Muscle of back (tissue), 11 donors: ENCODE measurements around the gene PREX1. TPM values are rescaled to one million over a fixed set of nuclear protein-coding genes. Genes with fewer than 3 reads are reported as not detected.
"Not testable (repeated sequence)": the region's sequence is repeated elsewhere in the genome, so short reads cannot be mapped to it uniquely, and the experiment has no call there.

Experiments used
- DNase-seq, 3 donors: peaks; one replicate each; pipeline versions ENCODE4 v3.0.0 to v3.0.0-alpha.2; 2013
- polyA plus RNA-seq, 10 donors: library from polyadenylated mRNA; unstranded; fragments of 120-200 nt; gene quantifications; one replicate each; pipeline ENCODE4 v1.2.1, GENCODE V29; 2013; ENCODE audit not compliant: insufficient read length in 10 of 10

Gene PREX1
- polyA plus RNA-seq, 10 donors: 18.4 to 26.9 (median 20.0) TPM

GRCh38 chr20:48606841-48607543, 220.8 kb downstream of the PREX1 start:
- DNase-seq: no peak

- no peak for DNase-seq
These were observed 221.5 kb downstream of the PREX1 start for GRCh38 chr20:48606172-48606840.

GRCh38 chr20:48605364-48606171, 222.2 kb downstream of the PREX1 start:
- no peak for DNase-seq

- no peak for DNase-seq
These were observed 222.9 kb downstream of the PREX1 start for GRCh38 chr20:48604936-48605335.

- DNase-seq: no peak
These were observed 223.4 kb downstream of the PREX1 start for GRCh38 chr20:48604426-48604825.

- no peak for DNase-seq
These were observed 223.9 kb downstream of the PREX1 start for GRCh38 chr20:48603819-48604405.

GRCh38 chr20:48603116-48603818, 224.5 kb downstream of the PREX1 start:
- DNase-seq: peak; percentile 27 to 42 (median 40)

GRCh38 chr20:48601798-48602197, 226.0 kb downstream of the PREX1 start:
- DNase-seq: no peak

- no peak for DNase-seq
These were observed 227.3 kb downstream of the PREX1 start for GRCh38 chr20:48600470-48600945.

- no peak for DNase-seq
These were observed 227.9 kb downstream of the PREX1 start for GRCh38 chr20:48599748-48600469.

GRCh38 chr20:48599106-48599747, 228.6 kb downstream of the PREX1 start:
- DNase-seq: no peak

- DNase-seq: not testable (repeated sequence)
These were observed 229.4 kb downstream of the PREX1 start for GRCh38 chr20:48598303-48598941.

- no peak for DNase-seq
These were observed 230.1 kb downstream of the PREX1 start for GRCh38 chr20:48597521-48598302.

- DNase-seq: no peak
These were observed 231.4 kb downstream of the PREX1 start for GRCh38 chr20:48596334-48596898.

- no peak for DNase-seq
These were observed 232.1 kb downstream of the PREX1 start for GRCh38 chr20:48595495-48596333.

GRCh38 chr20:48594533-48594932, 233.3 kb downstream of the PREX1 start:
- DNase-seq: no peak
